Measurements from ENCODE around the gene HYKK.
"Not testable (repeated sequence)": the region's sequence is repeated elsewhere in the genome, so short reads cannot be mapped to it uniquely, and the experiment has no call there.

HYKK gene

GRCh38 chr15:78537266-78537905, 30.0 kb downstream of the HYKK start:
- H3K9me2 ChIP-seq (replicated peaks; ENCODE audit: control insufficient read depth, low read length): no peaks in the 10 kb centered on the region
- 0 out of 2 replicates have a peak, but pooled peaks cover 3% of the 10 kb centered on the region for H3F3A ChIP-seq (ENCODE audit: control insufficient read depth, insufficient read depth)
- no peak overlapping the region for H3K27ac ChIP-seq (ENCODE audit: low read depth, low read length)
- no peaks in the 10 kb centered on the region for H3K9me3 ChIP-seq (ENCODE audit: control insufficient read depth, insufficient read depth, low read length)
- no peak overlapping the region for H3K4me3 ChIP-seq (ENCODE audit: low read length)
- no peak for TF ChIP-seq EZH2phosphoT487 (IDR thresholded peaks at IDR 0.05; ENCODE audit: borderline replicate concordance, low read length)
- no peak for TF ChIP-seq CTCF (IDR thresholded peaks at IDR 0.05; ENCODE audit: low read depth, low read length, poor library complexity, severe bottlenecking)
- peaks cover 26% of the 10 kb centered on the region for H3K79me2 ChIP-seq (ENCODE audit: control insufficient read depth, low read length)
- H3K36me3 ChIP-seq (ENCODE audit: control insufficient read depth, low read length): peaks cover 16% of the 10 kb centered on the region
- no peaks in the 10 kb centered on the region for H3K27me3 ChIP-seq (ENCODE audit: control insufficient read depth, low read length)
- no peak overlapping the region for H3K4me2 ChIP-seq (ENCODE audit: low read length)
- peaks cover 14% of the 10 kb centered on the region for H3K4me1 ChIP-seq (ENCODE audit: control insufficient read depth, low read length)
- peaks cover 5% of the 10 kb centered on the region; the same call in 1 of the 2 replicates for H4K20me1 ChIP-seq (ENCODE audit: control insufficient read depth, insufficient read depth, low read depth, low read length)

- H3K27me3 ChIP-seq (ENCODE audit: control insufficient read depth, low read length): no peaks in the 10 kb centered on the region
- no peak overlapping the region for H3K4me3 ChIP-seq (ENCODE audit: low read length)
- H3K36me3 ChIP-seq (ENCODE audit: control insufficient read depth, low read length): peaks cover 25% of the 10 kb centered on the region
- no peaks in the 10 kb centered on the region for H3K9me2 ChIP-seq (replicated peaks; ENCODE audit: control insufficient read depth, low read length)
- peaks cover 5% of the 10 kb centered on the region; the same call in 1 of the 2 replicates for H4K20me1 ChIP-seq (ENCODE audit: control insufficient read depth, insufficient read depth, low read depth, low read length)
- 0 out of 2 replicates have a peak, but pooled peaks cover 3% of the 10 kb centered on the region for H3F3A ChIP-seq (ENCODE audit: control insufficient read depth, insufficient read depth)
- H3K4me1 ChIP-seq (ENCODE audit: control insufficient read depth, low read length): peaks cover 16% of the 10 kb centered on the region
- H3K79me2 ChIP-seq (ENCODE audit: control insufficient read depth, low read length): peaks cover 36% of the 10 kb centered on the region
- no peaks in the 10 kb centered on the region for H3K9me3 ChIP-seq (ENCODE audit: control insufficient read depth, insufficient read depth, low read length)
- H3K27ac ChIP-seq (ENCODE audit: low read depth, low read length): no peak overlapping the region
- H3K4me2 ChIP-seq (ENCODE audit: low read length): no peak overlapping the region
- TF ChIP-seq EZH2phosphoT487 (IDR thresholded peaks at IDR 0.05; ENCODE audit: borderline replicate concordance, low read length): no peak
- TF ChIP-seq CTCF (IDR thresholded peaks at IDR 0.05; ENCODE audit: low read depth, low read length, poor library complexity, severe bottlenecking): no peak
Observed at GRCh38 chr15:78538358-78538757, 31.0 kb downstream of the HYKK start.

- not testable (repeated sequence) for H3F3A ChIP-seq (ENCODE audit: control insufficient read depth, insufficient read depth); H3K9me2 ChIP-seq (replicated peaks; ENCODE audit: control insufficient read depth, low read length); H3K9me3 ChIP-seq (ENCODE audit: control insufficient read depth, insufficient read depth, low read length); H3K27me3 ChIP-seq (ENCODE audit: control insufficient read depth, low read length); H4K20me1 ChIP-seq (ENCODE audit: control insufficient read depth, insufficient read depth, low read depth, low read length)
- Histone ChIP-seq H3K4me2 (ENCODE audit: low read length) (peak overlapping the region; percentile 84), H3K4me1 (ENCODE audit: control insufficient read depth, low read length) (peaks cover 16% of the 10 kb centered on the region), H3K36me3 (ENCODE audit: control insufficient read depth, low read length) (peaks cover 38% of the 10 kb centered on the region), H3K27ac (ENCODE audit: low read depth, low read length) (peak overlapping the region; percentile 47; the same call in 1 of the 2 replicates), H3K4me3 (ENCODE audit: low read length) (peak overlapping the region; percentile 92), H3K79me2 (ENCODE audit: control insufficient read depth, low read length) (peaks cover 40% of the 10 kb centered on the region)
Observed at GRCh38 chr15:78539464-78540140, 32.2 kb downstream of the HYKK start.
